GM23338 (cell line): Measurements from ENCODE around the gene CSPG4.

Source experiments
- CREB1 ChIP-seq: fragments of 250-450 bp; sonication (Bioruptor Pico); IDR thresholded peaks from 2 replicates; pipeline ENCODE4 v1.5.0; 2020; ENCODE audit warnings: low read depth, mild to moderate bottlenecking, moderate library complexity
- CTCF ChIP-seq, 2 experiments: fragments of 200-600 bp in 1 of 2; sonication (generic) in 1 of 2; conservative IDR thresholded peaks; 2 replicates each; pipeline versions ENCODE4 v1.5.1 to v1.6.1; 2016 to 2017; ENCODE audit warnings: antibody characterized with exemption in 2 of 2, low read depth in 2 of 2, mild to moderate bottlenecking in 2 of 2, moderate library complexity in 1 of 2
- ETS1 ChIP-seq: IDR thresholded peaks from 2 replicates; pipeline ENCODE4 v1.6.1; 2016; ENCODE audit warnings: antibody characterized with exemption
- EZH2 ChIP-seq: fragments of 200-600 bp; sonication (generic); IDR thresholded peaks from one replicate; pipeline ENCODE4 v1.8.0; 2017; ENCODE audit warnings: antibody characterized with exemption, mild to moderate bottlenecking, low read depth; ENCODE audit not compliant: unreplicated experiment
- EZH2phosphoT487 ChIP-seq: fragments of 200-600 bp; sonication (generic); IDR thresholded peaks from one replicate; pipeline ENCODE4 v1.8.1; 2018; ENCODE audit warnings: antibody characterized with exemption; ENCODE audit not compliant: unreplicated experiment
- JUNB ChIP-seq: IDR thresholded peaks from one replicate; pipeline ENCODE4 v1.6.1; 2016; ENCODE audit warnings: antibody characterized with exemption; ENCODE audit not compliant: unreplicated experiment
- POLR2AphosphoS5 ChIP-seq: IDR thresholded peaks from 2 replicates; pipeline ENCODE4 v1.6.1; 2016; ENCODE audit warnings: antibody characterized with exemption, low read depth
- STAT1 ChIP-seq: IDR thresholded peaks from one replicate; pipeline ENCODE4 v1.6.1; 2016; ENCODE audit warnings: antibody characterized with exemption; ENCODE audit not compliant: unreplicated experiment
- ZNF114 ChIP-seq: fragments of 250-450 bp; sonication (Bioruptor Pico); IDR thresholded peaks from 2 replicates; pipeline ENCODE4 v1.5.0; 2020; ENCODE audit warnings: mild to moderate bottlenecking, moderate library complexity
- ZNF462 ChIP-seq: fragments of 250-450 bp; sonication (Bioruptor Pico); IDR thresholded peaks from 2 replicates; pipeline ENCODE4 v1.5.0; 2020; ENCODE audit warnings: mild to moderate bottlenecking, moderate library complexity
- TF ChIP-seq, protein P1 (sequence below): IDR thresholded peaks from one replicate; pipeline ENCODE4 v1.6.1; 2018; ENCODE audit warnings: antibody characterized with exemption; ENCODE audit not compliant: unreplicated experiment

GRCh38 chr15:75636026-75636425 is 76.6 kb downstream of the CSPG4 start:
- TF ChIP-seq POLR2AphosphoS5: no peak
- TF ChIP-seq CTCF (conservative IDR thresholded peaks at IDR 0.05; ENCODE audit: low read depth in 2 of 2): no peak
- TF ChIP-seq EZH2: no peak
- TF ChIP-seq, protein P1, sequence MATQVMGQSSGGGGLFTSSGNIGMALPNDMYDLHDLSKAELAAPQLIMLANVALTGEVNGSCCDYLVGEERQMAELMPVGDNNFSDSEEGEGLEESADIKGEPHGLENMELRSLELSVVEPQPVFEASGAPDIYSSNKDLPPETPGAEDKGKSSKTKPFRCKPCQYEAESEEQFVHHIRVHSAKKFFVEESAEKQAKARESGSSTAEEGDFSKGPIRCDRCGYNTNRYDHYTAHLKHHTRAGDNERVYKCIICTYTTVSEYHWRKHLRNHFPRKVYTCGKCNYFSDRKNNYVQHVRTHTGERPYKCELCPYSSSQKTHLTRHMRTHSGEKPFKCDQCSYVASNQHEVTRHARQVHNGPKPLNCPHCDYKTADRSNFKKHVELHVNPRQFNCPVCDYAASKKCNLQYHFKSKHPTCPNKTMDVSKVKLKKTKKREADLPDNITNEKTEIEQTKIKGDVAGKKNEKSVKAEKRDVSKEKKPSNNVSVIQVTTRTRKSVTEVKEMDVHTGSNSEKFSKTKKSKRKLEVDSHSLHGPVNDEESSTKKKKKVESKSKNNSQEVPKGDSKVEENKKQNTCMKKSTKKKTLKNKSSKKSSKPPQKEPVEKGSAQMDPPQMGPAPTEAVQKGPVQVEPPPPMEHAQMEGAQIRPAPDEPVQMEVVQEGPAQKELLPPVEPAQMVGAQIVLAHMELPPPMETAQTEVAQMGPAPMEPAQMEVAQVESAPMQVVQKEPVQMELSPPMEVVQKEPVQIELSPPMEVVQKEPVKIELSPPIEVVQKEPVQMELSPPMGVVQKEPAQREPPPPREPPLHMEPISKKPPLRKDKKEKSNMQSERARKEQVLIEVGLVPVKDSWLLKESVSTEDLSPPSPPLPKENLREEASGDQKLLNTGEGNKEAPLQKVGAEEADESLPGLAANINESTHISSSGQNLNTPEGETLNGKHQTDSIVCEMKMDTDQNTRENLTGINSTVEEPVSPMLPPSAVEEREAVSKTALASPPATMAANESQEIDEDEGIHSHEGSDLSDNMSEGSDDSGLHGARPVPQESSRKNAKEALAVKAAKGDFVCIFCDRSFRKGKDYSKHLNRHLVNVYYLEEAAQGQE: no peak
- TF ChIP-seq STAT1: no peak
- no peak for TF ChIP-seq CREB1 (CRISPR knock-in tag)
- TF ChIP-seq EZH2phosphoT487: no peak
- no peak for TF ChIP-seq JUNB
- TF ChIP-seq ZNF114 (CRISPR knock-in tag): no peak
- no peak for TF ChIP-seq ZNF462
- no peak for TF ChIP-seq ETS1
